Cardiac fibroblast (primary cell): ENCODE measurements around the gene RPL3.

ENCODE experiments used
- DNase-seq, 2 donors: peaks; one replicate each; pipeline versions ENCODE4 v3.0.0 to v3.0.0-alpha.2; 2010; ENCODE audit warnings: low read depth in 2 of 2
- H3K4me3 ChIP-seq, 2 donors: replicated peaks in 1 of 2; 1 replicate in 1 of 2; 2 replicates in 1 of 2; pipeline ENCODE4 v1.5.1; 2011; ENCODE audit warnings: low read depth in 2 of 2, low read length in 2 of 2, mild to moderate bottlenecking in 2 of 2, moderate library complexity in 1 of 2
- TF ChIP-seq, protein P1 (sequence below): IDR thresholded peaks from one replicate; pipeline ENCODE4 v1.5.1; 2011; ENCODE audit warnings: low read depth, mild to moderate bottlenecking, low read length, inconsistent platforms

The RPL3 gene

DNA sequence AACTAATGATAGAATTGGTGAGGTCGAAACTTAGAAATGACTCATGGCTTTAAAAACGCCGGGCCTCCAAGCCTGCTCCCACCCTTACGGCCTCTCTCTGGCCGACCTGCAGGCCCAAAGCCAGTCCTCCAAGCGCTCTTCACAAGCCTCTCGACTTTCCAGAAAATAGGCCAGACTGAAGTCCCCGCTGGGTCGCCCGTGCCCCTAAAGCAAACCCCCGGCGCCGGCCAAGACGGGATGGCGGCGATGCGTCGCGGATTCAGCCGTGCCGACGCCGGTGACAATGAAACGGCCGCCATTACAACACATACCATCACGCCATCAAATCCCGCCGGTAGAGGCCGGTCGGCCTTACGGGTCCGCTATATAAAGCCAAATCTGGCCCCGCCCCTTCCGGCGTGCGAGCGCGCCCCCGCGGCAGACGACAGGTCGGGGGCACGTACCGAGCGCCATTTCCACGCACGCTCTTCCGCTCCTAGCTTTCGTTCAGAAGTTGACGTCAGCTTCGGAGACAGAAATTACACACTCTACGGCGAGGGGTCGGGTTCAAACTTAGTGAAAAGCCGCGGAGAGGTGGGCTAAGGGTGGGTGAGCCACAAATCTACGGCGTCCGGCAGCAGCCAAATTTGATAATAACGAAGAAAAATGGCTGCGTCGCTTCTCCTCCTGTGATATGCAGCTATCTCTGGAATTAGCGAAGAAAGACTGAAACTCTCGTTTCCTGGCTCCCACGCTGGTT, at the start of gene RPL3:
TSS of gene RPL3 (minus strand) at position 340 of the 739 bp plus-strand sequence. CDS start at position 314, 26 bp downstream.
- TF ChIP-seq, protein P1, sequence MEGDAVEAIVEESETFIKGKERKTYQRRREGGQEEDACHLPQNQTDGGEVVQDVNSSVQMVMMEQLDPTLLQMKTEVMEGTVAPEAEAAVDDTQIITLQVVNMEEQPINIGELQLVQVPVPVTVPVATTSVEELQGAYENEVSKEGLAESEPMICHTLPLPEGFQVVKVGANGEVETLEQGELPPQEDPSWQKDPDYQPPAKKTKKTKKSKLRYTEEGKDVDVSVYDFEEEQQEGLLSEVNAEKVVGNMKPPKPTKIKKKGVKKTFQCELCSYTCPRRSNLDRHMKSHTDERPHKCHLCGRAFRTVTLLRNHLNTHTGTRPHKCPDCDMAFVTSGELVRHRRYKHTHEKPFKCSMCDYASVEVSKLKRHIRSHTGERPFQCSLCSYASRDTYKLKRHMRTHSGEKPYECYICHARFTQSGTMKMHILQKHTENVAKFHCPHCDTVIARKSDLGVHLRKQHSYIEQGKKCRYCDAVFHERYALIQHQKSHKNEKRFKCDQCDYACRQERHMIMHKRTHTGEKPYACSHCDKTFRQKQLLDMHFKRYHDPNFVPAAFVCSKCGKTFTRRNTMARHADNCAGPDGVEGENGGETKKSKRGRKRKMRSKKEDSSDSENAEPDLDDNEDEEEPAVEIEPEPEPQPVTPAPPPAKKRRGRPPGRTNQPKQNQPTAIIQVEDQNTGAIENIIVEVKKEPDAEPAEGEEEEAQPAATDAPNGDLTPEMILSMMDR = peak; percentile 17

DNA sequence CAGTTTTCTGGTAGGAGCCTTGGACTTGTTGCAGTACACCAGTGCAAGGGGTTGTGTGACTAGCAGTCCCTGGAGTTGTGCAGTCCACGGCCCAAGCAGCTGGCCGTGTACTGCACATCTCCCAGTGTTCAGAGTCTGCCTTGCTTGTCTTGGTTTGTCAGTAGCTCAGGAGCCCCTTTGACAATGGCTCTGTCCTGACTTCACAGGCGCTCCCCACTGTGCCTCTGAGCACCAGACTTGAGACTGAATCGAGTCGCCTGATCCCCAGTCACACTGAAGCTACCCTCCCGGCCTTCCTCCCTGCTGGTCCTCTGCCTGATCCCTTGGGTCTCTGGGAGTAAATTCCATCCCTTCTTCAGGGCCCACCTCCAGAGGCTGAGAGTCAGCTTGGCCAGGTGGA, 49.8 kb upstream of the RPL3 start:
- TF ChIP-seq, protein P1 = no peak
- no peak overlapping the region for H3K4me3 ChIP-seq
- no peak for DNase-seq

More for the DNA sequence above, at the start of gene RPL3:
- peak within 1 kb of the TSS; percentile 71 to 76 for H3K4me3 ChIP-seq
- peak; percentile 99 to 100 for DNase-seq

DNA sequence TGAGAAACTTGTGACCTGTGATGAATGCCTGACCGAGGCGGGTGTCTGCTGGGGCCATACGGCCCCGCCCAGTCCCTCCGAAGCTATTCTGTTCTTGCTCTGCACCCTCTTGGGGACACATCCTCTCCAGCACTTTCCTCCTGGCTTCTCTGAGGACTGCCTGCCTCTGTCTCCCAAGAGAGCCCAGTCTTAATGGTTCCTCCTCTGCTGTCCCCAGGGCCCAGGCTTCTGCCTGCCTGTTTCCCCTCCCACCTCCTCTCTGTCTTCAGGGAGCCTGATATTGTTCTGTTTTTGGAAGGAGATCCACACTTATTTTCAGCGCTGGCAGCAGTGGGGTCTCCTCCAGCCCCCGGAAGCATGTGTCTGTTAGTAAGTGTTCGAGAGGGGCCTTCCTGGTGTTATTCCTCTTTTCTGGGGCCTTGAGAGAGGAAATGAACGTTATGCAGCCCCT, 49.1 kb upstream of the RPL3 start:
- TF ChIP-seq, protein P1 = no peak
- no peak overlapping the region for H3K4me3 ChIP-seq
- DNase-seq = no peak

DNA sequence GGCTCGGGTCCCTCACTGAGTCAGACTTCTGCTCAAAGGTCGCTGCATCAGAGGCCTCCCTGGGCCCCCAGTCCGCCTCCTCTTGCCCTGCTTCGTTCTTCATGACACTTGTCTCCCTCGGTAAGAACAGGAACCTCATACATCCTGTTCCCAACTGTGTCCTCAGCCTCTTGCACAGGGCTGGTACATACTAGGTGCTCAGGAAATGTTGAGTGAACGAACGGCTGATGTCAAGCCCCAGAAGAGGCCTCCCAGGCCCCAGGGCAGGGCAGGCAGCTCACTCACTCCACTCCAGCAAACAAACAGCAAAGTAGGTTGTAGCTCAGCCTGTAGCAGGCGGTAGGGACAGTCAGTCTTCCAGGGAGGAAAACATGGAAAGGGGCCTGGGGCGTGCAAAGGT, 47.6 kb upstream of the RPL3 start:
- TF ChIP-seq, protein P1 = no peak
- no peak for DNase-seq
- H3K4me3 ChIP-seq = no peak overlapping the region

DNA sequence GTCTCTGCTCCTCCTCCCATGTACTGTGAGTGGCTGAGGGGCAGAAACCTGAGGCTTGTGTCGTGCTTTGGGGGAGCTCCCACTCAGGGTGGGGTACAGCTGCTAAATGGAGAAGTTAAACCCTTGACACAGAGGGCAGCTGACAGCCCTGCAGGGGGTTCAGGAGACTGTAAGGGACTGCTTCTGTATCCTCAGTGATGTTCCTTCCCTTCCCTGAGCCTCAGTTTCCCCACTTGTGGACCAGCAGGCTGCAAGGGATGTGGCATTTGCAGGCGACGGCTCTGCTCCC, 46.0 kb upstream of the RPL3 start:
- DNase-seq = no peak
- TF ChIP-seq, protein P1 = no peak
- H3K4me3 ChIP-seq = no peak overlapping the region

DNA sequence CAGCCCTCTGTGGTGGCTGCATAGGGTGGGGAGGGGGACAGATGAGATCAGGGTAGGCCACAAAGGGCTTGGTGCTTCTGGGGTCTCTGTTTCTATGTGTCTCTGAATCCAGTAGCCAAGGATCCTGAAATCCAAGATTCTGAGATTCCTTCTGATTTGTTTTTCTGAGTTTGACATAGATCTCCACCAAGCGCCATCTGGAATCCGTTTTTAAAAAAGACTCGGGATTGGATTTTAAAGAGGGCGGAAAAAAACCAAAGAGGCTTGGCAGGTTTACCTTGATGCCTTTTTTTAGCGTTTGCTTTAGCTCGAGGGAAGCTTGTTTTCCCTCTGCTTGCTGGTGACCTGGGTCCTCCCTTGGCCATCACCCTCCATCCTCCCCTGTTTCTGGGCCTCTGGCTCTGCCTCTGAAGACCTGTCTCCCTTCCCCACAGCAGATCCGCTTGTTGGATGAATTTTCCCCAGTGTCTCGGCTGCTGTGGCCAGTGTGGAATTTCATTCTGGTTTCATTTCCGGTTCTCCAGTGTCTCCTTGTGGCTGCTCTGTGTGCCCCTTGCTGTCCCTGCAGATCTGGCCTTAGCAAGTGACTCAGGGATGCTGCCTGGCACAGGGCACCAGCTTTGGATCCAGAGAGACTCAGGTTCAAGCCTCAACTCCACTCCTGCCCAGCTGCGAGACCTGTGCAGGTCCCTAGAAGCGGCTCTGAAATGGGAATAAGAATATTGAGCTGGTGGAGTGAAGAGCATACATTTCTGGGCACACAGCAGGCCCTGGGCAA, 45.5 kb upstream of the RPL3 start:
- TF ChIP-seq, protein P1 = no peak
- no peak overlapping the region for H3K4me3 ChIP-seq
- no peak for DNase-seq
